Sigmoid colon (tissue), 4 donors: Measurements from ENCODE around the gene CR1.

Experiments used
- POLR2AphosphoS5 ChIP-seq, 4 donors: sonication (generic); formaldehyde crosslinking; IDR thresholded peaks; one replicate each; pipeline ENCODE4 v1.6.1; 2017; ENCODE audit warnings: antibody characterized with exemption in 4 of 4
- TF ChIP-seq, protein P1 (sequence below), 4 experiments: fragments of 450-650 bp in 3 of 4; fragments of 200-600 bp in 1 of 4; IDR thresholded peaks; one replicate each; pipeline ENCODE4 v1.5.1; 2016 to 2019; ENCODE audit warnings: antibody characterized with exemption in 4 of 4, mild to moderate bottlenecking in 3 of 4, moderate library complexity in 2 of 4

DNA sequence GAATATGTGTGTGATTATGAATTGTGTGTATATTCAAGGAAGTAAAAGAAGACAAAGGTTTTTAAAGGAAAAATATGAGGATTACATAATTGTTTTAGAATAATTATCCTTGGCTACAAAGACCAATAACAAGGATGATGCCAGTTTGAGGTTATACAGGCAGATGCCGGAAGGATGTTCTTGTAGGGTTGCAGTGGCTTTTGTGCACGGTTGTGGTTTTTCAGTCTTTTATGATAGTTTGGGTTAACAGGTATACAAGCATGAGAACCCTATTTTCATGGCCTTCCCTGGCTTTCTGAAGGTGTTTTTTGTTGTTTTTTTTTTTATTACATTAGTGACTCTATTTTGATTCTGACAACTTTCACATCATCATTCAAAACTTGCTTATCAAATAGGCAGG, 36.9 kb upstream of the CR1 start:
- TF ChIP-seq, protein P1, sequence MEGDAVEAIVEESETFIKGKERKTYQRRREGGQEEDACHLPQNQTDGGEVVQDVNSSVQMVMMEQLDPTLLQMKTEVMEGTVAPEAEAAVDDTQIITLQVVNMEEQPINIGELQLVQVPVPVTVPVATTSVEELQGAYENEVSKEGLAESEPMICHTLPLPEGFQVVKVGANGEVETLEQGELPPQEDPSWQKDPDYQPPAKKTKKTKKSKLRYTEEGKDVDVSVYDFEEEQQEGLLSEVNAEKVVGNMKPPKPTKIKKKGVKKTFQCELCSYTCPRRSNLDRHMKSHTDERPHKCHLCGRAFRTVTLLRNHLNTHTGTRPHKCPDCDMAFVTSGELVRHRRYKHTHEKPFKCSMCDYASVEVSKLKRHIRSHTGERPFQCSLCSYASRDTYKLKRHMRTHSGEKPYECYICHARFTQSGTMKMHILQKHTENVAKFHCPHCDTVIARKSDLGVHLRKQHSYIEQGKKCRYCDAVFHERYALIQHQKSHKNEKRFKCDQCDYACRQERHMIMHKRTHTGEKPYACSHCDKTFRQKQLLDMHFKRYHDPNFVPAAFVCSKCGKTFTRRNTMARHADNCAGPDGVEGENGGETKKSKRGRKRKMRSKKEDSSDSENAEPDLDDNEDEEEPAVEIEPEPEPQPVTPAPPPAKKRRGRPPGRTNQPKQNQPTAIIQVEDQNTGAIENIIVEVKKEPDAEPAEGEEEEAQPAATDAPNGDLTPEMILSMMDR (IDR thresholded peaks at IDR 0.05): no peak
- no peak for TF ChIP-seq POLR2AphosphoS5 (IDR thresholded peaks at IDR 0.05)
